ENCODE measurements around the gene RAD21L1.

Gene RAD21L1

GRCh38 chr20:1304710-1305515, 79.1 kb downstream of the RAD21L1 start:
- no peaks in the 10 kb centered on the region for H3K9me3 ChIP-seq (ENCODE audit: control insufficient read depth in 2 of 2, low read length in 2 of 2)
- H3K4me1 ChIP-seq (ENCODE audit: control insufficient read depth, insufficient read depth, low read length): no peaks in the 10 kb centered on the region
- no peaks in the 10 kb centered on the region for H3K27me3 ChIP-seq (ENCODE audit: control insufficient read depth in 1 of 2, insufficient read depth in 2 of 2, low read length in 2 of 2)
- H3K27ac ChIP-seq (ENCODE audit: low read length): no peak overlapping the region
- H3K4me3 ChIP-seq (ENCODE audit: low read length in 2 of 2): no peak overlapping the region
- peaks cover 3 to 15% of the 10 kb centered on the region in 2 donors for H3K36me3 ChIP-seq (ENCODE audit: control insufficient read depth in 2 of 2, insufficient read depth in 2 of 2, low read length in 2 of 2)
- no peak overlapping the region for H3K9ac ChIP-seq (ENCODE audit: low read length in 2 of 2)
